Measurements from ENCODE around the gene SLC44A4.

GRCh38 chr6:31911826-31912585, 33.2 kb upstream of the SLC44A4 start:
- TF ChIP-seq ZNF212 (CRISPR knock-in tag; IDR thresholded peaks at IDR 0.05) (no peak), RBM22 (IDR thresholded peaks at IDR 0.05; ENCODE audit: low read depth, low read length, poor library complexity, severe bottlenecking) (no peak), ZFP30 (CRISPR knock-in tag; IDR thresholded peaks at IDR 0.05; ENCODE audit: borderline replicate concordance) (no peak), SNAPC5 (CRISPR knock-in tag; IDR thresholded peaks at IDR 0.05) (no peak), EZH2 (IDR thresholded peaks at IDR 0.05; ENCODE audit: borderline replicate concordance, low read depth, low read length) (no peak), ZBTB2 (IDR thresholded peaks at IDR 0.05) (no peak)
